Sigmoid colon (tissue), 4 donors: ENCODE measurements around the gene SWSAP1.
"Not testable (repeated sequence)": the region's sequence is repeated elsewhere in the genome, so short reads cannot be mapped to it uniquely, and the experiment has no call there.

ENCODE experiments used
- POLR2A ChIP-seq, 2 donors: fragments of 450-650 bp; IDR thresholded peaks; one replicate each; pipeline ENCODE4 v1.6.1; 2016; ENCODE audit warnings: antibody characterized with exemption in 2 of 2, mild to moderate bottlenecking in 2 of 2, moderate library complexity in 2 of 2
- POLR2AphosphoS5 ChIP-seq, 4 donors: sonication (generic); formaldehyde crosslinking; IDR thresholded peaks; one replicate each; pipeline ENCODE4 v1.6.1; 2017; ENCODE audit warnings: antibody characterized with exemption in 4 of 4
- TF ChIP-seq, protein P1 (sequence below), 4 experiments: fragments of 450-650 bp in 3 of 4; fragments of 200-600 bp in 1 of 4; IDR thresholded peaks; one replicate each; pipeline ENCODE4 v1.5.1; 2016 to 2019; ENCODE audit warnings: antibody characterized with exemption in 4 of 4, mild to moderate bottlenecking in 3 of 4, moderate library complexity in 2 of 4

DNA sequence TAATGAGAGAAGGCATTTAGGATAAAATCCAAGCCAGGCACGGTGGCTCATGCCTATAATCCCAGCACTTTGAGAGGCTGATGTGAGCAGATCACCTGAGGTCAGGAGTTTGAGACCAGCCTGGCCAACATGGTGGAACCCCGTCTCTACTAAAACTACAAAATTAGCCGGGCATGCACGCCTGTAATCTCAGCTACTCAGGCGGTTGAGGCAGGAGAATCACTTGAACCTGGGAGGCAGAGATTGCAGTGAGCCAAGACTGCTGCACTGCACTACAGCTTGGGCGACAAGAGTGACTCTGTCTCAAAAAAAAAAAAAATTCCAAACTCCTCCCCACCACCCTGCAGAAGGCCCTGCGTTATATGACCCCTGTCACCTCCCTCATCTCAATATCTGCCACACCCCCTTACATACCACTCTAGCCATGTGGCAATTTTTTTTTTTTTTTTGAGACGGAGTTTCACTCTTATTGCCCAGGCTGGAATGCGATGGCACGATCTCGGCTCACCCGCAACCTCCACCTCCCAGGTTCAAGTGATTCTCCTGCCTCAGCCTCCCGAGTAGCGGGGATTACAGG is 4.9 kb downstream of the SWSAP1 start:
- TF ChIP-seq, protein P1, sequence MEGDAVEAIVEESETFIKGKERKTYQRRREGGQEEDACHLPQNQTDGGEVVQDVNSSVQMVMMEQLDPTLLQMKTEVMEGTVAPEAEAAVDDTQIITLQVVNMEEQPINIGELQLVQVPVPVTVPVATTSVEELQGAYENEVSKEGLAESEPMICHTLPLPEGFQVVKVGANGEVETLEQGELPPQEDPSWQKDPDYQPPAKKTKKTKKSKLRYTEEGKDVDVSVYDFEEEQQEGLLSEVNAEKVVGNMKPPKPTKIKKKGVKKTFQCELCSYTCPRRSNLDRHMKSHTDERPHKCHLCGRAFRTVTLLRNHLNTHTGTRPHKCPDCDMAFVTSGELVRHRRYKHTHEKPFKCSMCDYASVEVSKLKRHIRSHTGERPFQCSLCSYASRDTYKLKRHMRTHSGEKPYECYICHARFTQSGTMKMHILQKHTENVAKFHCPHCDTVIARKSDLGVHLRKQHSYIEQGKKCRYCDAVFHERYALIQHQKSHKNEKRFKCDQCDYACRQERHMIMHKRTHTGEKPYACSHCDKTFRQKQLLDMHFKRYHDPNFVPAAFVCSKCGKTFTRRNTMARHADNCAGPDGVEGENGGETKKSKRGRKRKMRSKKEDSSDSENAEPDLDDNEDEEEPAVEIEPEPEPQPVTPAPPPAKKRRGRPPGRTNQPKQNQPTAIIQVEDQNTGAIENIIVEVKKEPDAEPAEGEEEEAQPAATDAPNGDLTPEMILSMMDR (IDR thresholded peaks at IDR 0.05): not testable (repeated sequence)
- TF ChIP-seq POLR2A, POLR2AphosphoS5 (IDR thresholded peaks at IDR 0.05): not testable (repeated sequence)
